ENCODE measurements around the gene ASCC2. TPM values are rescaled to one million over a fixed set of nuclear protein-coding genes. Genes with fewer than 3 reads are reported as not detected.
"Not testable (repeated sequence)": the region's sequence is repeated elsewhere in the genome, so short reads cannot be mapped to it uniquely, and the experiment has no call there.

Gene ASCC2
- polyA plus RNA-seq, 1 experiment = 62.6 TPM

DNA sequence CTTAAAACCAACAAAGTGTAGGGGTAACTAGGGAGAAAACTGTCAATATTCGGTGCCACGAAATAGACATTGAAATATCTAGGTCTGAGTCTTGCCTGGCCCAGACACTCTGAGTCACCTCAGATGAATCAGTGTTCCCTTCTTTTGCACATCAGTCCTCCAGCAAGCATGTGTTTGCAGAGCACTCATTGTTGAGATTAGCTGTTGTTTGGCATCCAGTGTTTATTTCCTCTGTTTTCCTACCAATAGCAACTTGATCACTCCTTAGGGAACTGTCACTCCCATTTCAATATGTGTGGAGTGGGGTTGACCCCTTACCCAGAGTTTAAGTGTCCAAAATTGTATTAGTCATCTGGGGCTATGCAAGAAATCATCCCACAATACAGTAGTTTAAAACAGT is 4.7 kb upstream of the ASCC2 start:
- Histone ChIP-seq H3K4me3 (ENCODE audit: low read depth, low read length) (no peak overlapping the region), H3K36me3 (ENCODE audit: control insufficient read depth, insufficient read depth, low read length) (no peaks in the 10 kb centered on the region), H3K27me3 (ENCODE audit: control insufficient read depth, insufficient read depth, low read length) (no peaks in the 10 kb centered on the region)
- POLR2A ChIA-PET = no interaction called here
- CTCF ChIA-PET = no interaction called here
- TF ChIP-seq CTCF (IDR thresholded peaks at IDR 0.05; ENCODE audit: insufficient read depth, low read depth, low read length) = no peak
- DNase-seq (ENCODE audit: low read depth) = peak; percentile 75

GRCh38 chr22:29842172-29842571 is 4.1 kb upstream of the ASCC2 start:
- no peaks in the 10 kb centered on the region for H3K36me3 ChIP-seq (ENCODE audit: control insufficient read depth, insufficient read depth, low read length)
- no peak for TF ChIP-seq CTCF (IDR thresholded peaks at IDR 0.05; ENCODE audit: insufficient read depth, low read depth, low read length)
- H3K4me3 ChIP-seq (ENCODE audit: low read depth, low read length) = no peak overlapping the region
- no peak for DNase-seq (ENCODE audit: low read depth)
- ChIA-PET POLR2A (no interaction called here), CTCF (interaction anchor here (1.0 kb wide), 1 partner anchor 163 kb away, joined by 3 read pairs; no protein-coding TSS in a partner anchor)
- no peaks in the 10 kb centered on the region for H3K27me3 ChIP-seq (ENCODE audit: control insufficient read depth, insufficient read depth, low read length)

GRCh38 chr22:29840498-29840897 is 2.4 kb upstream of the ASCC2 start:
- no peak overlapping the region for H3K4me3 ChIP-seq (ENCODE audit: low read depth, low read length)
- DNase-seq (ENCODE audit: low read depth) = no peak
- H3K27me3 ChIP-seq (ENCODE audit: control insufficient read depth, insufficient read depth, low read length) = no peaks in the 10 kb centered on the region
- no peak for TF ChIP-seq CTCF (IDR thresholded peaks at IDR 0.05; ENCODE audit: insufficient read depth, low read depth, low read length)
- ChIA-PET POLR2A (no interaction called here), CTCF (no interaction called here)
- H3K36me3 ChIP-seq (ENCODE audit: control insufficient read depth, insufficient read depth, low read length) = peaks cover 2% of the 10 kb centered on the region

DNA sequence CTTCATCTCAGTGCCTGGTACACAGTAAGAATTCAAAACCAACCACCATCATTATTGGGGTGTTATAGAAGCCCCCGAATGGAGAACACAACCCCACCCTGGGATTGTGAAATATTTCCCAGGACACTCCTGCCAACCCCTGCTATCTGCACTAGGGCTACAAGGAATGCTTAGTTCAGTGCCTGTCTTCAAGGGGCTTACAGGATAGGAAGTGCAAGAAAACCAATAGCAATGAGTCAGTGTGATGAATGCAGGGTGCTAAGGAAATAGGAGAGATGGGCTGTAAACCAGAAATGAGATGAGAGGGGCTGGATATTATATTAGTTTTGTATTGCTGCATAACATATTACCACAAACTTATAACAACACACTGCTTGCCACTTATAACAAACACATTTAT is 965 bp upstream of the ASCC2 start:
- no peaks in the 10 kb centered on the region for H3K27me3 ChIP-seq (ENCODE audit: control insufficient read depth, insufficient read depth, low read length)
- no peak overlapping the region for H3K4me3 ChIP-seq (ENCODE audit: low read depth, low read length)
- DNase-seq (ENCODE audit: low read depth) = no peak
- H3K36me3 ChIP-seq (ENCODE audit: control insufficient read depth, insufficient read depth, low read length) = peaks cover 4% of the 10 kb centered on the region
- CTCF ChIA-PET = interaction anchor here (1.4 kb wide), 1 partner anchor 166 kb away, joined by 6 read pairs; no protein-coding TSS in a partner anchor
- POLR2A ChIA-PET = no interaction called here
- no peak for TF ChIP-seq CTCF (IDR thresholded peaks at IDR 0.05; ENCODE audit: insufficient read depth, low read depth, low read length)

DNA sequence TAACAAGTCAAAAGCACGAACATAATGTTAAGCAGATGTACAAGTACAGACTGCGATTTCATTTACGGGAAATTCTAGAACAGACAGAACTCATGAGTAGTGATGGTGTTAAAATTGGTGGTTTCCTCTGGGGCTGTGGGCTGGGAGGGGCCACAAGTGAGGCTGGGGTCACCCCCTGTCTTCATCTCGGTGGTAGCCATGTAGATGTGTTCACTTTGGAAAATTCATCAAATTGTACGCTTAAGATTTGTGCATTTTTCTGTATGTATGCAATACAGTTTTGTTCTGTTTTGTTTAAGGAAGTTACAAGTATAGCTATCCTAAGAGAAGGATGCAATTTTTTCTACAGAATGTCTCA is 504 bp upstream of the ASCC2 start:
- POLR2A ChIA-PET = no interaction called here
- Histone ChIP-seq H3K36me3 (ENCODE audit: control insufficient read depth, insufficient read depth, low read length) (peaks cover 5% of the 10 kb centered on the region), H3K27me3 (ENCODE audit: control insufficient read depth, insufficient read depth, low read length) (no peaks in the 10 kb centered on the region), H3K4me3 (ENCODE audit: low read depth, low read length) (peak overlapping the region; percentile 96)
- CTCF ChIA-PET = interaction anchor here (1.4 kb wide), 1 partner anchor 166 kb away, joined by 6 read pairs; no protein-coding TSS in a partner anchor
- no peak for TF ChIP-seq CTCF (IDR thresholded peaks at IDR 0.05; ENCODE audit: insufficient read depth, low read depth, low read length)
- no peak for DNase-seq (ENCODE audit: low read depth)

DNA sequence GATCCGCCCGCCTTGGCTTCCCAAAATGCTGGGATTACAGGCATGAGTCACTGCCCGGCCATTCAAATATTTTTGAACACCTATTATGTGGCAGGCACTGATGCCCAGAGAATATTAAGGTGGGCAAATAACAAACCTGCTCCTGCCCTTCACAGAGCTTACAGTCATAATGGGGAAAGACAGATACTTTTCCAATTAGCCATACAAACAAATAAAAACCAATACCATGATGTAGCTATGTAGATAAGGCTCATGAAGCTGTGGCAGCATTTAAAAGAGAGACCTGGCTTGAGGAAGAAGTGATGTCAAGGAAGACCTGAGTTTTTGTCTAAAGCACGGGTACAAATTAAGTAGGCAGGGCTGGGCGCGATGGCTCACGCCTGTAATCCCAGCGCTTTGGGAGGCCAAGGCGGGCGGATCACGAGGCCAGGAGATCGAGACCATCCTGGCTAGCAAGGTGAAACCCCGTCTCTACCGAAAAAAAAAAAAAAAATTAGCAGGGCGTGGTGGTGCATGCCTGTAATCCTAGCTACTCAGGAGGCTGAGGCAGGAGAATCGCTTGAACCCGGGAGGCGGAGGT is 1.2 kb downstream of the ASCC2 start:
- Histone ChIP-seq H3K4me3 (ENCODE audit: low read depth, low read length) (peak overlapping the region; percentile 96; the same call in 1 of the 2 replicates), H3K36me3 (ENCODE audit: control insufficient read depth, insufficient read depth, low read length) (peaks cover 11% of the 10 kb centered on the region)
- POLR2A ChIA-PET; DNase-seq (ENCODE audit: low read depth); H3K27me3 ChIP-seq (ENCODE audit: control insufficient read depth, insufficient read depth, low read length): not testable (repeated sequence)
- CTCF ChIA-PET = interaction anchor here (1.7 kb wide), 1 partner anchor 37 kb away, joined by 4 read pairs; no protein-coding TSS in a partner anchor
